Neural crest cell (in vitro differentiated cells): ENCODE data around the gene KDM4B. TPM values are rescaled to one million over a fixed set of nuclear protein-coding genes. Genes with fewer than 3 reads are reported as not detected.
A peak's percentile ranks its signal among the peaks of the same experiment; 100 is the strongest.

Source experiments
- DNase-seq: peaks from one replicate; pipeline ENCODE4 v3.0.0; 2021; ENCODE audit warnings: low read depth, mixed read lengths, low spot score
- H3K27ac Mint-ChIP-seq: one replicate; pipeline ENCODE4 v1.8.0; 2021; ENCODE audit warnings: mild to moderate bottlenecking, mixed read lengths; ENCODE audit not compliant: unreplicated experiment
- H3K27me3 Mint-ChIP-seq: 2 replicates; pipeline ENCODE4 v1.8.0; 2021; ENCODE audit warnings: low read depth, mild to moderate bottlenecking, mixed read lengths
- H3K36me3 Mint-ChIP-seq: 2 replicates; pipeline ENCODE4 v1.8.0; 2021; ENCODE audit warnings: low read depth, mild to moderate bottlenecking, mixed read lengths
- H3K4me1 Mint-ChIP-seq: 2 replicates; pipeline ENCODE4 v1.8.0; 2021; ENCODE audit warnings: mixed read lengths
- H3K4me3 Mint-ChIP-seq: one replicate; pipeline ENCODE4 v1.8.0; 2021; ENCODE audit warnings: mild to moderate bottlenecking, mixed read lengths
- H3K9me3 Mint-ChIP-seq: 2 replicates; pipeline ENCODE4 v1.8.0; 2021; ENCODE audit warnings: mixed read lengths
- total RNA-seq: library from RNA; stranded (reverse); gene quantifications from 2 replicates; pipeline ENCODE4 v1.2.1, GENCODE V29; 2021
- TF ChIP-seq, protein P1 (sequence below): fragments of 200-600 bp; sonication (generic); conservative IDR thresholded peaks from 2 replicates; pipeline ENCODE4 v1.5.0; 2021; ENCODE audit warnings: antibody characterized with exemption, mild to moderate bottlenecking

Gene KDM4B
- total RNA-seq, 1 donor from 2014 or later, result 45.4 TPM

DNA sequence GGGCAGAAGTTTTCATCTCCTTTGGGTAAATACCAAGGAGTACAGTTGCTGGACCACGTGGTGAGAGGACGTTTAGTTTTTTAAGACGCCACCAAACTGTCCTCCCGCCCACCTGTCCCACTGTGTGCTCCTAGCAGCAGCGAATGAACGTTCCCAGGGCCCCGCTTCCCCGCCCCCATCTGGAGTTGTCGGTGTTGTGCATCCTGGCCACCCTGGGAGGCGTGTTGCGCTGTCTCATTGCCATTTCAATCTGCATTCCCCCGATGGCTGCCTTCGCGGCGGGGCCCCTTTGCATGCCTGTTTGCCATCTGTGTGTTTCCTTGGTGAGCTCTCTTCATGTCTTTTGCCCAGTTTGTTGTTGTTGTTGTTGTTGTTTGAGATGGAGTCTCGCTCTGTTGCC, 76.1 kb downstream of the KDM4B start:
- peaks cover 14% of the 10 kb centered on the region for H3K36me3 Mint-ChIP-seq
- DNase-seq, result no peak
- no peaks in the 10 kb centered on the region for H3K9me3 Mint-ChIP-seq
- TF ChIP-seq, protein P1, sequence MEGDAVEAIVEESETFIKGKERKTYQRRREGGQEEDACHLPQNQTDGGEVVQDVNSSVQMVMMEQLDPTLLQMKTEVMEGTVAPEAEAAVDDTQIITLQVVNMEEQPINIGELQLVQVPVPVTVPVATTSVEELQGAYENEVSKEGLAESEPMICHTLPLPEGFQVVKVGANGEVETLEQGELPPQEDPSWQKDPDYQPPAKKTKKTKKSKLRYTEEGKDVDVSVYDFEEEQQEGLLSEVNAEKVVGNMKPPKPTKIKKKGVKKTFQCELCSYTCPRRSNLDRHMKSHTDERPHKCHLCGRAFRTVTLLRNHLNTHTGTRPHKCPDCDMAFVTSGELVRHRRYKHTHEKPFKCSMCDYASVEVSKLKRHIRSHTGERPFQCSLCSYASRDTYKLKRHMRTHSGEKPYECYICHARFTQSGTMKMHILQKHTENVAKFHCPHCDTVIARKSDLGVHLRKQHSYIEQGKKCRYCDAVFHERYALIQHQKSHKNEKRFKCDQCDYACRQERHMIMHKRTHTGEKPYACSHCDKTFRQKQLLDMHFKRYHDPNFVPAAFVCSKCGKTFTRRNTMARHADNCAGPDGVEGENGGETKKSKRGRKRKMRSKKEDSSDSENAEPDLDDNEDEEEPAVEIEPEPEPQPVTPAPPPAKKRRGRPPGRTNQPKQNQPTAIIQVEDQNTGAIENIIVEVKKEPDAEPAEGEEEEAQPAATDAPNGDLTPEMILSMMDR, result no peak
- no peak overlapping the region for H3K4me3 Mint-ChIP-seq
- H3K27me3 Mint-ChIP-seq, result no peaks in the 10 kb centered on the region
- peak overlapping the region; percentile 91 for H3K27ac Mint-ChIP-seq
- H3K4me1 Mint-ChIP-seq, result peaks cover 16% of the 10 kb centered on the region

DNA sequence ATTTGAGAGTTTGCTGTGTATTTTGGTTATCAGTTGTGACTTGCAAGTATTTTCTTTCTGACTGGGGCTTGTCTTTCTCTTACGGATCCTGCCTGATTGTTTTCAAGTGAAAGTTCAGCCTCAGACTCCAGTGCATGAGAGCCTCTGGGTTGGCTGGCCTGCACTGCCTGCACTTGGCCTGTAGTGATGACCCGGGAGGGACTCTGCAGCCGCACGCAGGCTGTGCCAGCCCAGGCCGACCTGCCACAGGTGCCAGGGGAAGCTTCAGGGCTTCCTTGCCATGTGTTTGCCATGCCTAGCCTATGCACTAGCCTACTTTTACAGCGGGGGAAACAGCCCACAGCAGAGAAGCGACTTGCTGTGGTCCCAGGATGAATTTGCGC, 77.0 kb downstream of the KDM4B start:
- H3K36me3 Mint-ChIP-seq, result peaks cover 14% of the 10 kb centered on the region
- H3K4me3 Mint-ChIP-seq, result no peak overlapping the region
- H3K27ac Mint-ChIP-seq, result no peak overlapping the region
- TF ChIP-seq, protein P1, result no peak
- H3K27me3 Mint-ChIP-seq, result no peaks in the 10 kb centered on the region
- no peak for DNase-seq
- H3K4me1 Mint-ChIP-seq, result peaks cover 18% of the 10 kb centered on the region
- no peaks in the 10 kb centered on the region for H3K9me3 Mint-ChIP-seq

DNA sequence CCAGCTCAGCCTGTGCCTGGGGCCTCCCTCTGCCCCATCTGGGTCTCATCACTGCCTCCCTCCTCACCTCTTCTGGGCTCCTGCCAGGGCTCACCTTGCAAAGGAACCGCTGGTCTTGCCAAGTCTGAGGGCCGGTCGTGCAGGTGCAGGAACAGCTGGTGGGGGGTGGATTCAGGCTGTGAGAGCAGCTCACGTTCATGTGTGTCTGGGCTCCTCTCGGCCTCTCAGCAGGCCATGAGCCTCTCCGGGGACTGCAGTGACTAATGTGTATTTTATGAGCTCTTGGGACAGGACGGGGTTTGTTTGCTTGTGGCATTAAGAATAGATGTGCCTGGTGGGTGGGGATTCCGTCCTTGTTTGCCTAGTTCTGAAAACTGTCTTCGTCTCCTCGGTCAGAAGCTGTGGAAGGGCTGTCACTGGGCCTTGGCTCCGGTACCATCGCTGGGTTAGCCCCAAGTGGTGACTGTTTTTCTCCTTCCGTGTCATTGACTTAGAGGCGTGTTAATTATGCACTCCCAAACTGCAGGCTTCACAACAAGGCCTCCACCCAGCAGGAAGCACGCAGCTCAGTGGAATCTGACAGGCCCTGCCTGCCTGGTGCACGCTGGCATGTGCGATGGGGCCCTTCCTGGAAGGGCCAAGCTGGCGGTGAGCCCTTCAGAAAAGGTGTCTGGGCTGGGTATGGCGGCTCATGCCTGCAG, 77.6 kb downstream of the KDM4B start:
- Mint-ChIP-seq H3K9me3 (no peaks in the 10 kb centered on the region), H3K4me1 (peaks cover 18% of the 10 kb centered on the region), H3K36me3 (peaks cover 14% of the 10 kb centered on the region), H3K4me3 (no peak overlapping the region), H3K27ac (no peak overlapping the region), H3K27me3 (no peaks in the 10 kb centered on the region)
- TF ChIP-seq, protein P1, result no peak
- DNase-seq, result no peak

DNA sequence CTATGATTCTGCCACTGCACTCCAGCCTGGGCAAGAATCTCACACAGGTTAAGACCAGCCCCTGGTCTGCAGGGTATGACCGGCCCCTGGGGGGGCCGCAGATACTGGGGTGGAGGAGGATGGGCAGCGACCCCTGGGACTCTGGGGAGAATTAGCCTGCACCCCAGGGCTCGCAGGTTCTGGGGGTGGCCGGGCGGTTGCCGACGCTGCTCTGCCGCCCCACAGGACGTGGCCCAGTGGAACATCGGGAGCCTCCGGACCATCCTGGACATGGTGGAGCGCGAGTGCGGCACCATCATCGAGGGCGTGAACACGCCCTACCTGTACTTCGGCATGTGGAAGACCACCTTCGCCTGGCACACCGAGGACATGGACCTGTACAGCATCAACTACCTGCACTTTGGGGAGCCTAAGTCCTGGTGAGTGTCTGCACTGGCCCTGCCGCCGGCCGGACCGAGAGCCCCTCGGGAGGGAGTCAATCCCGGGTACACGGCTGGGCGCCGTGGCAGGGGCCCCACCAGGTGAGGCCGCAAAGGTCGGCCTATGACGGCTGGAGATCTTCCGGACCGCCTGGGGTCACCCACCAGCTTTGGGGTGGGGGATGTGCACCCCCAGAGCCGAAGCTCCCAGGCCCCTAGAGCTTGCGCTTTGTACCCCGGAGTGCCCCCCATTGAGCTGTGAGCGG, 78.5 kb downstream of the KDM4B start:
- H3K4me3 Mint-ChIP-seq, result no peak overlapping the region
- TF ChIP-seq, protein P1, result no peak
- H3K9me3 Mint-ChIP-seq, result no peaks in the 10 kb centered on the region
- H3K36me3 Mint-ChIP-seq, result peaks cover 14% of the 10 kb centered on the region
- H3K27me3 Mint-ChIP-seq, result no peaks in the 10 kb centered on the region
- DNase-seq, result no peak
- no peak overlapping the region for H3K27ac Mint-ChIP-seq
- H3K4me1 Mint-ChIP-seq, result peaks cover 18% of the 10 kb centered on the region

DNA sequence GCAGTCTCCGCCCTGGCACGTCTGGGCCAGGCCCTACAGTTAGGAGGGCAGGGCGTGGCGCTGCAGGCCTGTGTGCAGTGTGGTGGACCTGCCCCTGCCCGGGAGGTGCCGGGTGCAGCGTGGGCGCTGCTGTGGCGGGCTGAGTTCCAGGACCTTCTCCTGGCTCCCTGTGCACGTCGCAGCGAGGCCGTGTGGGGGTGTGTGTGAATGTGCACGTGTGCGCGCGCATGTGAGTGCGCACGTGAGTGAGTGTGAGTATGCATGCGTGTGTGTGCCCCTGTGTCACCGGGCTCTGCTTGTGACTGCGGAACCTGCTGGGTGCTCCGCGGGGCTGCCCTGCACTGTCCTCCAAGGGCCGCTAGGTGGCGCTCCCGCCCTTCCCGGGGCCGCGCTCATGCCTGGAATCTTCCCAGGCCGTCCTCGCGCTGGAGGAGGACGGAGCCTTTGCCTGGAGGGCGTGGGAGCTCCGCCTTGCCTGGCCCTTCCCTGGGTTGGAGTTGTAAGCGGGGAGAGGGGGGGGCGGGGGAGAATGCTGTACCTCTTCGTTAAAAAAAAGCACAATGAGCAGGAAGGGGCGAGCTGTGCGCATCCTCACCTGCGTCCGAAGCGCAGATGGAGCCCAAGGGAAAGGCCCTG, 79.3 kb downstream of the KDM4B start:
- TF ChIP-seq, protein P1, result peak; percentile 97
- Mint-ChIP-seq H3K27me3 (no peaks in the 10 kb centered on the region), H3K36me3 (peaks cover 8% of the 10 kb centered on the region), H3K9me3 (no peaks in the 10 kb centered on the region), H3K4me1 (peaks cover 18% of the 10 kb centered on the region), H3K27ac (peak overlapping the region; percentile 27), H3K4me3 (no peak overlapping the region)
- DNase-seq, result peak; percentile 89
